ENCODE results near the gene MLIP. TPM values are rescaled to one million over a fixed set of nuclear protein-coding genes. Genes with fewer than 3 reads are reported as not detected.
"Not testable (repeated sequence)": the region's sequence is repeated elsewhere in the genome, so short reads cannot be mapped to it uniquely, and the experiment has no call there.

MLIP gene
- polyA plus RNA-seq, 1 donor = 0.66 TPM

DNA sequence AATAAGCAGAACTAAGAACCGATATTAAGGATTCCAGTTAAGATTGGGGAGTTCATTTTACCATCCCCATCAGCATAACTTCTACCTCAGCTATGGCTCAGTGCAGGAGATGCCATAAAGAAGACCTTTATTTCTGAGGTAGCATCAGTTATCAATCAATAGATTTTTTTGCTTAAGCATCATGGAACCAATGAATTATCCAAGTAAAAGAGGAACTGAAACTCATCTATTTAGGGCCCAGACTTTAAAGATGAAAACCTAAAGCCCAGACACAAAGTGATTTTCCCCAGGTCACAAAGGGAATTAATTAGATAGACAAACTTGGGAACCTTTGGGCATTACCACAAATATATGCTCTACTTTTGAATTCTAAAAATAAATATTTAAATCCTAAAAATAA is 137.8 kb downstream of the MLIP start:
- no peak for DNase-seq
- no peaks in the 10 kb centered on the region for H3K9me3 ChIP-seq (ENCODE audit: control insufficient read depth, low read depth, low read length)
- no peaks in the 10 kb centered on the region for H3K27me3 ChIP-seq (ENCODE audit: control insufficient read depth, insufficient read depth, low read length)
- no peaks in the 10 kb centered on the region for H3K36me3 ChIP-seq (ENCODE audit: control insufficient read depth, insufficient read depth, low read length)
- no peak overlapping the region for H3K27ac ChIP-seq (ENCODE audit: low read length)
- no peaks in the 10 kb centered on the region for H3K4me1 ChIP-seq (ENCODE audit: control insufficient read depth, insufficient read depth, low read length)
- WGBS (ENCODE audit: insufficient coverage, low lambda C conversion rate) = no CpG with 5 or more reads among the region's 1 CpG
- H3K4me3 ChIP-seq (ENCODE audit: low read length) = no peak overlapping the region

- H3K9me3 ChIP-seq (ENCODE audit: control insufficient read depth, low read depth, low read length); DNase-seq; H3K36me3 ChIP-seq (ENCODE audit: control insufficient read depth, insufficient read depth, low read length); H3K4me1 ChIP-seq (ENCODE audit: control insufficient read depth, insufficient read depth, low read length); H3K27ac ChIP-seq (ENCODE audit: low read length); H3K4me3 ChIP-seq (ENCODE audit: low read length); H3K27me3 ChIP-seq (ENCODE audit: control insufficient read depth, insufficient read depth, low read length): not testable (repeated sequence)
- 100% methylated on average over 1 of the region's 2 CpGs for WGBS (ENCODE audit: insufficient coverage, low lambda C conversion rate)
Measured at GRCh38 chr6:54249812-54250211, 138.6 kb downstream of the MLIP start.

DNA sequence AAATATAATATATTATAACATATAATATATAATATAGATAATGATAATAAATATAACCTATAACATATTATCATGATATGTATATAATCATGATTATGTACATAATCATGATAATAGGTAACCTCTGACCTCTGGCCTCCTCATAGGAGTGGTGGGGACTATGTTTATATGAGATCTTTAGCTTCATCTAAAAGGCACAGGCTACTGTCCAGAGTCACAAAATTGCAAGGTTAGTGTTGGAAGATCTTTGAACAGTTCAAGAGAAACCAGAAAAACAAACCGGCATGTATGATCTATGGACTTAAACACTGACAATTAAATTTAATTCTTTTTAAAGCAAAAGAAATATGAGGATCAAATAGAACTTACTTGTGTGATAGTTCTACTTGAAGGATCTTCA is 141.3 kb downstream of the MLIP start:
- no peak overlapping the region for H3K4me3 ChIP-seq (ENCODE audit: low read length)
- no peak overlapping the region for H3K27ac ChIP-seq (ENCODE audit: low read length)
- no peaks in the 10 kb centered on the region for H3K9me3 ChIP-seq (ENCODE audit: control insufficient read depth, low read depth, low read length)
- no peaks in the 10 kb centered on the region for H3K27me3 ChIP-seq (ENCODE audit: control insufficient read depth, insufficient read depth, low read length)
- no peaks in the 10 kb centered on the region for H3K36me3 ChIP-seq (ENCODE audit: control insufficient read depth, insufficient read depth, low read length)
- DNase-seq = no peak
- 100% methylated on average over 1 of the region's 1 CpG for WGBS (ENCODE audit: insufficient coverage, low lambda C conversion rate)
- H3K4me1 ChIP-seq (ENCODE audit: control insufficient read depth, insufficient read depth, low read length) = no peaks in the 10 kb centered on the region

- Histone ChIP-seq H3K9me3 (ENCODE audit: control insufficient read depth, low read depth, low read length) (no peaks in the 10 kb centered on the region), H3K36me3 (ENCODE audit: control insufficient read depth, insufficient read depth, low read length) (no peaks in the 10 kb centered on the region), H3K4me3 (ENCODE audit: low read length) (no peak overlapping the region), H3K27me3 (ENCODE audit: control insufficient read depth, insufficient read depth, low read length) (no peaks in the 10 kb centered on the region), H3K4me1 (ENCODE audit: control insufficient read depth, insufficient read depth, low read length) (no peaks in the 10 kb centered on the region), H3K27ac (ENCODE audit: low read length) (no peak overlapping the region)
- DNase-seq = no peak
- 100% methylated on average over 2 of the region's 4 CpGs for WGBS (ENCODE audit: insufficient coverage, low lambda C conversion rate)
Measured at GRCh38 chr6:54252916-54253315, 141.7 kb downstream of the MLIP start.

GRCh38 chr6:54254886-54255285 is 143.6 kb downstream of the MLIP start:
- WGBS (ENCODE audit: insufficient coverage, low lambda C conversion rate) = no CpG with 5 or more reads among the region's 2 CpGs

GRCh38 chr6:54255886-54256285 is 144.6 kb downstream of the MLIP start:
- Histone ChIP-seq H3K36me3 (ENCODE audit: control insufficient read depth, insufficient read depth, low read length) (no peaks in the 10 kb centered on the region), H3K27ac (ENCODE audit: low read length) (no peak overlapping the region)
- DNase-seq = no peak

More at GRCh38 chr6:54254886-54255285, 143.6 kb downstream of the MLIP start:
- Histone ChIP-seq H3K36me3 (ENCODE audit: control insufficient read depth, insufficient read depth, low read length) (no peaks in the 10 kb centered on the region), H3K27ac (ENCODE audit: low read length) (no peak overlapping the region), H3K9me3 (ENCODE audit: control insufficient read depth, low read depth, low read length) (no peaks in the 10 kb centered on the region), H3K4me3 (ENCODE audit: low read length) (no peak overlapping the region), H3K27me3 (ENCODE audit: control insufficient read depth, insufficient read depth, low read length) (no peaks in the 10 kb centered on the region), H3K4me1 (ENCODE audit: control insufficient read depth, insufficient read depth, low read length) (no peaks in the 10 kb centered on the region)
- no peak for DNase-seq

DNA sequence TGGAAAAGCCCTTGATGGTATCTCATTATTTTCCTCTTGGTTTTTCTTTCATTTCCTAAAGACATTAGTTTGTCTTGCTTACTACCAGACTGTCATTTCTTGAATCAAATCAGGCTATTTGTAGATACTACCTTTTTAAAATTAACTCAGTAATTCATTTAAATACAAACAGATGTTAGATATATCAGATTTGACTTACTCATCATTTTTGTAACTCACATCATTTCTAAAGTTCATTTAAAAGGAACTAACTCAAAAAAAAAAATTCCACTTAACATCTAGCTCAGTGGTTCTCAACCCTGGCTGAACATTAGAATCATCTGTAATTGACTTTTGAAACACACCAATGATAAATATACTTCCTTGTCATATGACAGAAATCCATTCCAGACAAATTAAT is 148.8 kb downstream of the MLIP start:
- H3K27me3 ChIP-seq (ENCODE audit: control insufficient read depth, insufficient read depth, low read length) = no peaks in the 10 kb centered on the region
- no peaks in the 10 kb centered on the region for H3K9me3 ChIP-seq (ENCODE audit: control insufficient read depth, low read depth, low read length)
- H3K4me3 ChIP-seq (ENCODE audit: low read length) = no peak overlapping the region
- no peak for DNase-seq
- H3K4me1 ChIP-seq (ENCODE audit: control insufficient read depth, insufficient read depth, low read length) = peaks cover 16% of the 10 kb centered on the region
- no peak overlapping the region for H3K27ac ChIP-seq (ENCODE audit: low read length)
- no peaks in the 10 kb centered on the region for H3K36me3 ChIP-seq (ENCODE audit: control insufficient read depth, insufficient read depth, low read length)

More at GRCh38 chr6:54255886-54256285, 144.6 kb downstream of the MLIP start:
- Histone ChIP-seq H3K9me3 (ENCODE audit: control insufficient read depth, low read depth, low read length) (no peaks in the 10 kb centered on the region), H3K4me1 (ENCODE audit: control insufficient read depth, insufficient read depth, low read length) (no peaks in the 10 kb centered on the region), H3K27me3 (ENCODE audit: control insufficient read depth, insufficient read depth, low read length) (no peaks in the 10 kb centered on the region), H3K4me3 (ENCODE audit: low read length) (no peak overlapping the region)

DNA sequence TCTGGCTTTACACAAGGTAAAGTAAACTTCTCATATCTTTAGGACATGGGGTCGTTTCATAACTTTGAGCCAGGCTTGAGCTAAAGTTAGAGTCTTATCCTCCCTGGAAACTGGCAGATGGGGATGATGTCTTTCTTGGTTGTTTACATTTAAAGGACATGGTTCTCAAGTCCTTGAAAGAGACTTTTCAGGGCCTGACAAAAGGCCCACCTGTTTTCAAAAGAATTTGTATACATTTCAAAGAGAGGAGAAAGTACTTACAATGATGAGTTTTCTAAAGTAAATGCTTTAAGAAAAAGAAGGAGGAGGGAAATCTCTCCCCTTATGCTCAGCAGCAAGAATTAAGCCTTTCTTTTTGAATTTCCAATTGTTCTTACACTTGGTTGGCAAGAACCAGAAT is 151.3 kb downstream of the MLIP start:
- H3K36me3 ChIP-seq (ENCODE audit: control insufficient read depth, insufficient read depth, low read length) = no peaks in the 10 kb centered on the region
- H3K27me3 ChIP-seq (ENCODE audit: control insufficient read depth, insufficient read depth, low read length) = no peaks in the 10 kb centered on the region
- no peak overlapping the region for H3K4me3 ChIP-seq (ENCODE audit: low read length)
- no peaks in the 10 kb centered on the region for H3K9me3 ChIP-seq (ENCODE audit: control insufficient read depth, low read depth, low read length)
- WGBS (ENCODE audit: insufficient coverage, low lambda C conversion rate) = no CpG with 5 or more reads among the region's 1 CpG
- H3K27ac ChIP-seq (ENCODE audit: low read length) = peak overlapping the region; percentile 54
- H3K4me1 ChIP-seq (ENCODE audit: control insufficient read depth, insufficient read depth, low read length) = peaks cover 16% of the 10 kb centered on the region
- DNase-seq = no peak

DNA sequence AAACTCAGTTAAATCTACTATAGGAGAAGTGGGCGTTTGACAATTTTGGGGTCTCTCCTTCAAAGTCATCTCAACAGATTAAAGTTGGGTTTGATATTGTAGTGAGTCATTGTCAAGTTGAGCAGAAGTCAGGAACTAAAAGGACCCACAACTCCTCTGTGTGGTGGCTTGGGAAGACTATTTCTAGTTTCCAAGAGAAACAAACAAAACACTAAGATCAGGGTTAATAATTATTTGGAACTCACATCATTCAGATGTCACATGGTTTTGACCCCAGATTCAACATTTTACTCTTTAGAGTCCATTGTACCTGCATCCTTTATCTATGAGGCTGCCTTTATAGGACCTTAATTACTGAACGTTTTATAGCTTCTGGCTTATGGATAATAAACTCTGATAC is 151.7 kb downstream of the MLIP start:
- H3K27me3 ChIP-seq (ENCODE audit: control insufficient read depth, insufficient read depth, low read length) = no peaks in the 10 kb centered on the region
- no peaks in the 10 kb centered on the region for H3K9me3 ChIP-seq (ENCODE audit: control insufficient read depth, low read depth, low read length)
- no peaks in the 10 kb centered on the region for H3K36me3 ChIP-seq (ENCODE audit: control insufficient read depth, insufficient read depth, low read length)
- DNase-seq = peak; percentile 34 to 65
- H3K27ac ChIP-seq (ENCODE audit: low read length) = peak overlapping the region; percentile 54
- H3K4me1 ChIP-seq (ENCODE audit: control insufficient read depth, insufficient read depth, low read length) = peaks cover 16% of the 10 kb centered on the region
- H3K4me3 ChIP-seq (ENCODE audit: low read length) = no peak overlapping the region
- 33% methylated on average over 1 of the region's 2 CpGs for WGBS (ENCODE audit: insufficient coverage, low lambda C conversion rate)

- Histone ChIP-seq H3K4me1 (ENCODE audit: control insufficient read depth, insufficient read depth, low read length) (peaks cover 16% of the 10 kb centered on the region), H3K9me3 (ENCODE audit: control insufficient read depth, low read depth, low read length) (no peaks in the 10 kb centered on the region), H3K36me3 (ENCODE audit: control insufficient read depth, insufficient read depth, low read length) (no peaks in the 10 kb centered on the region), H3K27me3 (ENCODE audit: control insufficient read depth, insufficient read depth, low read length) (no peaks in the 10 kb centered on the region), H3K4me3 (ENCODE audit: low read length) (no peak overlapping the region), H3K27ac (ENCODE audit: low read length) (no peak overlapping the region)
- DNase-seq = no peak
- 100% methylated on average over 1 of the region's 4 CpGs for WGBS (ENCODE audit: insufficient coverage, low lambda C conversion rate)
Measured at GRCh38 chr6:54264581-54265272, 153.5 kb downstream of the MLIP start.

- no peaks in the 10 kb centered on the region for H3K9me3 ChIP-seq (ENCODE audit: control insufficient read depth, low read depth, low read length)
- H3K27ac ChIP-seq (ENCODE audit: low read length) = no peak overlapping the region
- no CpG with 5 or more reads among the region's 5 CpGs for WGBS (ENCODE audit: insufficient coverage, low lambda C conversion rate)
- no peaks in the 10 kb centered on the region for H3K27me3 ChIP-seq (ENCODE audit: control insufficient read depth, insufficient read depth, low read length)
- no peak overlapping the region for H3K4me3 ChIP-seq (ENCODE audit: low read length)
- peaks cover 14% of the 10 kb centered on the region for H3K4me1 ChIP-seq (ENCODE audit: control insufficient read depth, insufficient read depth, low read length)
- H3K36me3 ChIP-seq (ENCODE audit: control insufficient read depth, insufficient read depth, low read length) = no peaks in the 10 kb centered on the region
- no peak for DNase-seq
Measured at GRCh38 chr6:54266400-54266923, 155.2 kb downstream of the MLIP start.

All from large intestine (tissue), 3 donors.